B cell (primary cell): ENCODE results near the gene PAK4. TPM values are rescaled to one million over a fixed set of nuclear protein-coding genes. Genes with fewer than 3 reads are reported as not detected.

Experiments used
- ATAC-seq: fragments of 200-7000 bp; cut with Tn5 transposase; one replicate; pipeline ENCODE4 v1.10.0; 2021; ENCODE audit warnings: low read depth, mild to moderate bottlenecking, moderate number of reproducible peaks, moderate library complexity
- CTCF ChIA-PET: fragments of 350-600 bp; sonication (Branson Sonifier 250); formaldehyde crosslinking; loops from one replicate; lab custom pipeline; 2021; ENCODE audit warnings: antibody characterized with exemption, inconsistent platforms; lab: Charles Lee
- POLR2A ChIA-PET: fragments of 350-600 bp; sonication (Branson Sonifier 250); formaldehyde crosslinking; loops from one replicate; lab custom pipeline; 2021; ENCODE audit warnings: antibody characterized with exemption; lab: Charles Lee
- DNase-seq: peaks from one replicate; pipeline ENCODE4 v3.0.0; 2013
- H2AFZ ChIP-seq: 2 replicates; pipeline ENCODE4 v1.6.1; 2012; ENCODE audit warnings: mild to moderate bottlenecking, low read depth, low read length; ENCODE audit not compliant: insufficient read depth, poor library complexity, severe bottlenecking
- H3K27ac ChIP-seq, 2 donors: 1 replicate in 1 of 2; 2 replicates in 1 of 2; pipeline ENCODE4 v1.5.1; 2012 to 2013; ENCODE audit warnings: low read length in 2 of 2, mild to moderate bottlenecking in 2 of 2, moderate library complexity in 1 of 2
- H3K27me3 ChIP-seq, 4 experiments: fragments of 200-600 bp in 1 of 4; sonication (generic) in 1 of 4; replicated peaks in 1 of 4; 1 replicate in 2 of 4; 2 replicates in 2 of 4; pipeline versions ENCODE4 v1.6.1 to v1.7.0; 2013 to 2016; ENCODE audit warnings: low read length in 3 of 4, mild to moderate bottlenecking in 2 of 4, mixed read lengths in 1 of 4, moderate library complexity in 1 of 4; ENCODE audit not compliant: insufficient read depth in 4 of 4, control insufficient read depth in 3 of 4; ENCODE audit errors: control extremely low read depth in 1 of 4
- H3K36me3 ChIP-seq, 2 experiments: replicated peaks in 1 of 2; 1 replicate in 1 of 2; 2 replicates in 1 of 2; pipeline versions ENCODE4 v1.6.1 to v1.7.1; 2013; ENCODE audit warnings: low read length in 1 of 2; ENCODE audit not compliant: insufficient read depth in 2 of 2, control insufficient read depth in 1 of 2; ENCODE audit errors: control extremely low read depth in 1 of 2, extremely low read depth in 1 of 2
- H3K4me1 ChIP-seq, 2 donors: fragments of 200-600 bp in 1 of 2; sonication (generic) in 1 of 2; 1 replicate in 1 of 2; 2 replicates in 1 of 2; pipeline versions ENCODE4 v1.5.1 to v1.6.1; 2013 to 2017; ENCODE audit warnings: low read length in 2 of 2; ENCODE audit not compliant: control insufficient read depth in 2 of 2, insufficient read depth in 2 of 2
- H3K4me2 ChIP-seq: replicated peaks from 2 replicates; pipeline ENCODE3; 2012; ENCODE audit warnings: mild to moderate bottlenecking, low read depth, low read length; ENCODE audit not compliant: poor library complexity, severe bottlenecking
- H3K4me3 ChIP-seq, 5 experiments: fragments of 200-600 bp in 1 of 5; sonication (generic) in 1 of 5; 1 replicate in 3 of 5; 2 replicates in 2 of 5; pipeline versions ENCODE4 v1.5.1 to v1.7.0; 2011 to 2016; ENCODE audit warnings: low read length in 4 of 5, mild to moderate bottlenecking in 4 of 5, low read depth in 2 of 5, control low read depth in 1 of 5, moderate library complexity in 1 of 5; ENCODE audit not compliant: insufficient read depth in 1 of 5; ENCODE audit errors: control extremely low read depth in 1 of 5, extremely low read depth in 1 of 5
- H3K79me2 ChIP-seq: fragments of 200-600 bp; sonication (generic); one replicate; pipeline ENCODE4 v1.6.0; 2016; ENCODE audit warnings: low read length; ENCODE audit not compliant: control insufficient read depth, insufficient read depth
- H3K9ac ChIP-seq: fragments of 200-600 bp; sonication (generic); 2 replicates; pipeline ENCODE4 v1.6.1; 2017; ENCODE audit warnings: mild to moderate bottlenecking, low read length, moderate library complexity
- H3K9me3 ChIP-seq, 3 donors: one replicate each; pipeline versions ENCODE4 v1.6.1 to v1.7.1; 2013; ENCODE audit warnings: low read length in 2 of 3; ENCODE audit not compliant: control insufficient read depth in 2 of 3, insufficient read depth in 1 of 3; ENCODE audit errors: control extremely low read depth in 1 of 3
- H4K20me1 ChIP-seq: 2 replicates; pipeline ENCODE4 v1.6.0; 2012; ENCODE audit warnings: mild to moderate bottlenecking, low read length; ENCODE audit not compliant: insufficient read depth, control insufficient read depth, poor library complexity, severe bottlenecking
- H3K27ac Mint-ChIP-seq: one replicate; pipeline ENCODE4 v1.8.0; 2021; ENCODE audit warnings: mixed read lengths
- H3K27me3 Mint-ChIP-seq: one replicate; pipeline ENCODE4 v1.8.0; 2021; ENCODE audit warnings: mixed read lengths
- H3K4me1 Mint-ChIP-seq: one replicate; pipeline ENCODE4 v1.8.0; 2021; ENCODE audit warnings: mixed read lengths
- H3K4me3 Mint-ChIP-seq: one replicate; pipeline ENCODE4 v1.8.0; 2021; ENCODE audit warnings: mixed read lengths
- H3K9me3 Mint-ChIP-seq: one replicate; pipeline ENCODE4 v1.8.0; 2022; ENCODE audit warnings: mixed read lengths; ENCODE audit not compliant: insufficient read depth
- EZH2 ChIP-seq: IDR thresholded peaks from 2 replicates; pipeline ENCODE4 v1.6.1; 2012; ENCODE audit warnings: borderline replicate concordance, low read depth, mild to moderate bottlenecking, moderate library complexity, low read length; ENCODE audit not compliant: insufficient read depth, poor library complexity, severe bottlenecking
- WGBS: methylation state at CpG from one replicate; pipeline ENCODE4 v1.1.5; 2013; ENCODE audit warnings: missing lambda C conversion rate; ENCODE audit not compliant: insufficient coverage; 5-methylcytosine and 5-hydroxymethylcytosine counted together
- intact Hi-C: fragments of 100-400 bp; cut with micrococcal nuclease; formaldehyde crosslinking; loops from one replicate; pipeline ENCODE4 v1.10.0; 2022
- polyA plus RNA-seq: library from polyadenylated mRNA; depleted of rRNA; stranded (reverse); fragments of >200 nt; gene quantifications from 2 replicates; pipeline ENCODE4 v1.2.3, GENCODE V29; 2012
- total RNA-seq, 2 donors: library from RNA; stranded (reverse); fragments of 120-200 nt in 1 of 2; gene quantifications; 1 replicate in 1 of 2; 2 replicates in 1 of 2; pipeline versions ENCODE4 v1.2.3 to v1.2.4, GENCODE V29; 2013 to 2022
- TF ChIP-seq, protein P1 (sequence below): fragments of 200-600 bp; IDR thresholded peaks from one replicate; pipeline ENCODE4 v1.8.0; 2022; ENCODE audit warnings: antibody characterized with exemption, mild to moderate bottlenecking

PAK4 gene
- total and polyA plus RNA-seq, 2 donors (not counting 1 experiment from before 2014, with no cell fraction given), result 12.0 to 23.3 TPM

DNA sequence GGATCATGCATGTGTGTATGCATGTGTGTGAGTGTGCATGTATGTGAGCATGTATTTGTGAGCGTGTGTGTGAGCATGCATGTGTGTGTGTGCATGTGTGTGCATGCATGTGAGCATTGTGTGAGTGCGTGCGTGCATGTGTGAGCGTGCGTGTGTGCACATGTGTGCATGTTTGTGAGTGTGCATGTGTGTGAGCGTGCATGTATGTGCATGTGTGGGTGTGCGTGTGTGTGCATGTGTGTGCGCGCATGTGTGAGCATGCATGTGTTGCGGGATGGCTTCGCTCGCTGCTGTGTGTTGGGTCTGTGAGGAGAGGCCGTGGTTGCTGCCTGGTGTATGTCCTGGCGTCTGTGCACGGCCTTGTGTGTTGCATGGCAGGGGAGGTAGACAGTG, 32.4 kb downstream of the PAK4 start:
- Histone ChIP-seq H3K4me3 (no peak overlapping the region), H3K79me2 (peaks cover 61% of the 10 kb centered on the region), H3K4me2 (no peak overlapping the region), H3K27ac (no peak overlapping the region), H3K9me3 (no peaks in the 10 kb centered on the region), H2AFZ (no peak overlapping the region), H3K27me3 (no peaks in the 10 kb centered on the region), H4K20me1 (peaks cover 50% of the 10 kb centered on the region), H3K9ac (no peak overlapping the region), H3K4me1 (no peaks in the 10 kb centered on the region), H3K36me3 (no peaks in the 10 kb centered on the region)
- DNase-seq, result no peak
- 97% methylated on average over 10 of the region's 15 CpGs for WGBS
- H3K27me3 Mint-ChIP-seq, result no peaks in the 10 kb centered on the region
- no peak overlapping the region for H3K4me3 Mint-ChIP-seq
- intact Hi-C loops, result no loop called here
- ChIA-PET POLR2A (no interaction called here), CTCF (no interaction called here)
- H3K27ac Mint-ChIP-seq, result no peak overlapping the region
- ATAC-seq, result no peak
- H3K4me1 Mint-ChIP-seq, result peaks cover 8% of the 10 kb centered on the region
- no peaks in the 10 kb centered on the region for H3K9me3 Mint-ChIP-seq
- TF ChIP-seq, protein P1, sequence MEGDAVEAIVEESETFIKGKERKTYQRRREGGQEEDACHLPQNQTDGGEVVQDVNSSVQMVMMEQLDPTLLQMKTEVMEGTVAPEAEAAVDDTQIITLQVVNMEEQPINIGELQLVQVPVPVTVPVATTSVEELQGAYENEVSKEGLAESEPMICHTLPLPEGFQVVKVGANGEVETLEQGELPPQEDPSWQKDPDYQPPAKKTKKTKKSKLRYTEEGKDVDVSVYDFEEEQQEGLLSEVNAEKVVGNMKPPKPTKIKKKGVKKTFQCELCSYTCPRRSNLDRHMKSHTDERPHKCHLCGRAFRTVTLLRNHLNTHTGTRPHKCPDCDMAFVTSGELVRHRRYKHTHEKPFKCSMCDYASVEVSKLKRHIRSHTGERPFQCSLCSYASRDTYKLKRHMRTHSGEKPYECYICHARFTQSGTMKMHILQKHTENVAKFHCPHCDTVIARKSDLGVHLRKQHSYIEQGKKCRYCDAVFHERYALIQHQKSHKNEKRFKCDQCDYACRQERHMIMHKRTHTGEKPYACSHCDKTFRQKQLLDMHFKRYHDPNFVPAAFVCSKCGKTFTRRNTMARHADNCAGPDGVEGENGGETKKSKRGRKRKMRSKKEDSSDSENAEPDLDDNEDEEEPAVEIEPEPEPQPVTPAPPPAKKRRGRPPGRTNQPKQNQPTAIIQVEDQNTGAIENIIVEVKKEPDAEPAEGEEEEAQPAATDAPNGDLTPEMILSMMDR, result no peak
- no peak for TF ChIP-seq EZH2

DNA sequence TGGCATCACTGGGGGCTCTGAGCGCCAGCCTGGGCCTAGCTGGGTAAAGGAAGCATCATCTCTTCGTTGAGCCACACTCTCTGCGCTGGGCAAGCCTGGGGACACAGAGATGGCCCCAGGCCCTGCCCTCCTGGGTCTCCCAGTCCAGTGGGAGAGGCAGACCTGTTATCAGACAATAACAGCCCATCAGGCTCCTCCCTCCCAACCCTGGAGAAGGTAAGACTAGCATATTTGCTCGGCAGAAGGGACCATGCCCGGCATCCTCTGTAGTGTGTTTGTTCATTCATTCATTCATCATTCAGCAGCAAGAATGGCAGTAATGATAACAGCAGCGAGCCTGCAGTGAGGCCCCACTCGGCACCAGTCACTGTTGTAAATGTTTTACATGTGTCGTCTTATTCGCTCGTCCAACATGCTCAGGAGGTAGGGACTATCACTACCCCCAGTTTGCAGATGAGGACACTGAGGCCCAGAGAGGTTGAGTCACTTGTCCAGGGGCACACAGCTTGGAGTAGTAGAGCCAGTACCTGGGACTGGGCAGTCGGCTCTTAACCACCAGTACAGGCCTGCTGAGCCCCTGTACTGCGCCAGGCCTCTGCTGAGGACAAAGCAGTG, 33.2 kb downstream of the PAK4 start:
- H3K4me2 ChIP-seq, result no peak overlapping the region
- H3K27me3 ChIP-seq, result no peaks in the 10 kb centered on the region
- intact Hi-C loops, result no loop called here
- H3K4me3 ChIP-seq, result no peak overlapping the region
- ATAC-seq, result no peak
- Mint-ChIP-seq H3K4me3 (no peak overlapping the region), H3K27ac (no peak overlapping the region), H3K9me3 (no peaks in the 10 kb centered on the region), H3K27me3 (no peaks in the 10 kb centered on the region), H3K4me1 (peaks cover 8% of the 10 kb centered on the region)
- ChIA-PET CTCF (no interaction called here), POLR2A (no interaction called here)
- 96% methylated on average over 10 of the region's 12 CpGs for WGBS
- no peak overlapping the region for H2AFZ ChIP-seq
- peaks cover 57% of the 10 kb centered on the region for H4K20me1 ChIP-seq
- no peaks in the 10 kb centered on the region for H3K4me1 ChIP-seq
- DNase-seq, result no peak
- H3K9ac ChIP-seq, result no peak overlapping the region
- H3K9me3 ChIP-seq, result no peaks in the 10 kb centered on the region
- TF ChIP-seq, protein P1, result no peak
- no peak for TF ChIP-seq EZH2
- H3K79me2 ChIP-seq, result peaks cover 54% of the 10 kb centered on the region
- H3K27ac ChIP-seq, result no peak overlapping the region
- H3K36me3 ChIP-seq, result no peaks in the 10 kb centered on the region
